Pulmonary artery endothelial cell (primary cell): ENCODE data around the gene DNAJB2. TPM values are rescaled to one million over a fixed set of nuclear protein-coding genes. Genes with fewer than 3 reads are reported as not detected.
"Not testable (repeated sequence)": the region's sequence is repeated elsewhere in the genome, so short reads cannot be mapped to it uniquely, and the experiment has no call there.

ENCODE experiments used
- DNase-seq: peaks from one replicate; pipeline ENCODE4 v3.0.0-alpha.2; 2011; ENCODE audit warnings: low read depth, low spot score
- total RNA-seq: library from RNA; depleted of rRNA; stranded (reverse); fragments of >200 nt; gene quantifications from 2 replicates; pipeline ENCODE4 v1.2.3, GENCODE V29; 2014

The DNAJB2 gene
- total RNA-seq, 1 donor from 2014 or later = 20.8 TPM

DNA sequence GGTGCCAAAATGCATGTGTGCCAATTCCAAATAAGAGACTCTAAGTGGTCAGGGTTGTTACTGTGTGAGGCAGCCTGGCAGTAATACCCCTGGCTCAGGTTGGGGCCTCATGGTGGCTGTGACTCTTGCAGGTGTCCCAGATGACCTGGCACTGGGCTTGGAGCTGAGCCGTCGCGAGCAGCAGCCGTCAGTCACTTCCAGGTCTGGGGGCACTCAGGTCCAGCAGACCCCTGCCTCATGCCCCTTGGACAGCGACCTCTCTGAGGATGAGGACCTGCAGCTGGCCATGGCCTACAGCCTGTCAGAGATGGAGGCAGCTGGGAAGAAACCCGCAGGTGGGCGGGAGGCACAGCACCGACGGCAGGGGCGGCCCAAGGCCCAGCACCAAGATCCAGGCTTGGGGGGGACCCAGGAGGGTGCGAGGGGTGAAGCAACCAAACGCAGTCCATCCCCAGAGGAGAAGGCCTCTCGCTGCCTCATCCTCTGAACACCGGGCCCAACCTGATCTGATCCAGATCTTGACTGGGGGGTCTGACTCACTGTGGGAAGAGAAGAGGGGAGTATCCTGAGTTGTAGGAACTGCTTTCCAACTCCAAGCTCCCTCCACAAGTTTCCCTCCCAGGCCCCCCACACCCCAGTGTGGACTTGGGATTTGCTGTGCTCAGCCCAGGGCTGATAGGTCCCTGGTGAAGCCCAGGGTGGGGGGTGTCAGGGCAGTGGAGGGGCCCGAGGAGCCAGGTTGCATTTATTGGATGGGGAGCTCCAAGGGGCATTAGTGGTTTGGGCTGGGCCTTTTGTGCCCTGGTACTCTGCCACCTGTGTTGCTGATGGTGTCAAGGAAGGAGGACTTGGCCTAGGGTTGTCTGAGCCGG is 5.6 kb downstream of the DNAJB2 start:
- no peak for DNase-seq

DNA sequence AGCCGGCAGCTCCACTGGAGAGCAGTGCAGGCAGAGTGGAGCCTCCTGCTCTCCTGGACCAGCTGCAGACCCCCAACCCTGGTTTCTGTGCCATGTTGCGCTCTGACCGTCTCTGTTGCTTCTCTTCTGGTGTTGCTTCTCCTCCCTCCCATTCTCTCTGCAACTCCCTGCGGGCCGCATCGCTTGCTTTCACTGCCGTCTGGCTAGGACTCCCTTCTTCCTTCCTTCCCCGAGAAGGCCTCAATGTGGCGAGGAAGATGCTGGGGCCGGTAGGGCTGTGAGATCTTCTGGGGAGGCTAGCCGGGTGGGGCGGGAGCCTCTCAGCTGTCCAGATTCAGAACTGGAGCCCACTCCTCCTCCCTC is 6.2 kb downstream of the DNAJB2 start:
- DNase-seq = no peak

DNA sequence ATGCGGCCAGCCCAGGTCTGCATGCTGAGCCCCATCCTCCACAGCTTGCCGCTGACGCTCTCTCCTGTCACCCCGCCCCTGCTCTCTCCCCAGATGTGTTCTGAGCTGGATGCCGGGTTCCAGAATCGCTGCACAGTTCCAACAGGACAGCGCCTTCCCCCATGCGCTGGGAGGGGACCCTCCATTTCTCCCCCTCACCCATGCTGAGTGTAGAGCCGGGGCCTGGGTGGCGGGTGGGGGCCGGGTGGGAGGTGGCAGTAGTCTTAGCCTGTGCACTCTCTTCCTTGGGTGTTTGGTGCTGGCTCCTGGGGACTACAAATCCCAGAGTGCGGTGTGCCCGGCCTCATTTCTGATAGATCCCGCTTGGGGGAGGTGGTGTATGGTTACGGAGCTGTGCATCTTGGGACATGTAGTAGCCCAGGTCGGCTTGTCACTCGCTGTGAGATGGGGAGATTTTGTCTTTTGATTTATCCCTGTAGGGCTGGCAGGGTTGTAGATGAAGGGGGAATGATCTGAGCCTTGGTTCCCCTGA is 6.8 kb downstream of the DNAJB2 start:
- no peak for DNase-seq

DNA sequence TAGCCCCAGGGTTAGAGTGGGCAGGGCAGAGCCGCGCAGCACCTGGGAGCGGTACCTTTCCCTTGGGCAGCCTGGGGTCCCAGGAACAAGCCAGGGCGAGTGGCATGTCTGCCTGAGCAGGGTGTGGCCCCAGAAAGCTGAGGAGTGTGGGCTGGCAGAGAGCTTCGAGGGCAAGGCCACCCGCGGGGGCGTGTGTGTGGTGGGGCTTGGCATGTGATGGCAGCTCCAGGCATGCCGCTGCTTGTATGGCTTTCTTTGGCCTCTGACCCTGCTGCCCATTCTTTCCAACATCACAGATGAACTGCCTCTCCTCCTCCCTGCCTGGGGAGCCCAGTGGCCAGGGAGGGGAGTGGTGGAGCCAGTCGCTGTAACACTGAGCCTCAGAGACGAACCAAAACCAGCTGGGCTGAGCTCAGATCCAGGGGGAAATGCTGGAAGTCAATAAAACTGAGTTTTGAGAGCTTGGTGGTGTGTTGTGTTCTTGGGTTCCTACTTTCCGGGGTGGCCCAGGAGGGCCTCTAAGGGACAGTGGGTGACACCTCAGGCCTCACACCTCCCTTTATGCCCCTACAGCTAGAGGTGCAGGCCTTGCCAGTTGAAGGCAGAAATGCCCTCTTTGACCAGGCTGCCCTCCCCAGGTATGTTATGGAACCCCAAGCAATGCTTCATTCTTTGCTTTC is 7.4 kb downstream of the DNAJB2 start:
- DNase-seq = no peak

GRCh38 chr2:219287116-219287440 is 7.9 kb downstream of the DNAJB2 start:
- DNase-seq = not testable (repeated sequence)

DNA sequence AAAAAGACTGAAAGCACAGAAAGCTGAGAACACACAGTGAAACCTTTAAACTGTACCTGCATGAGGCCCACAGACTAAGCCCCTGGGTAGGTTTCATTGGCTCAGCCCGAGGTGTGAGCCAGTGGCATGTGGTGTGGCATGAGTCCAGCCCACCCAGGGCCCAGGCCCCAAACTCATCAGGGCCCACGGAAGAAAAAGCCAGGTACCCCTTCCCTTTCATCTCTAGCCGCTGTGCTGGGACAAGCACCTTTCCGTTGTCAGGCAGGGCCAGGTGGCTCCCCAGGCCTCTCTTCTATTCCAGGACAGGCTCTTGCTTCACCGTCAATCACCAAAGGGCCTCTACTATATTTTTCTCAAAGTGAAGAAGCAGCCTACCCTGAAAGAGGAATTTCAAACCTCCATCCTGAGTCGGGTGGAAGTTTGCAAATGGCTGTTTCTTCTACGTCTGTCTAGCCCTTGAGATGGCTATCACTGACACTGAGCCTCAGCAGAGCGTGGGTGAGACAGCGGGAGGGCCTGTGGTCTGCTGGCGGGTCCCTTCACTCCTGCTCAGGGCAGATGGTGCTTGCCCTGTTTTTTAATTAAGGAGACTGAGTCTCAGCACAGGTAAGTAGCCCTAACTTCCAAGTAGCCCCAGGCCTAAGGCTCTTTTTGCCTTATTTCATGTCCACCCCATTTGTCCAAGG is 8.6 kb downstream of the DNAJB2 start:
- DNase-seq = no peak

DNA sequence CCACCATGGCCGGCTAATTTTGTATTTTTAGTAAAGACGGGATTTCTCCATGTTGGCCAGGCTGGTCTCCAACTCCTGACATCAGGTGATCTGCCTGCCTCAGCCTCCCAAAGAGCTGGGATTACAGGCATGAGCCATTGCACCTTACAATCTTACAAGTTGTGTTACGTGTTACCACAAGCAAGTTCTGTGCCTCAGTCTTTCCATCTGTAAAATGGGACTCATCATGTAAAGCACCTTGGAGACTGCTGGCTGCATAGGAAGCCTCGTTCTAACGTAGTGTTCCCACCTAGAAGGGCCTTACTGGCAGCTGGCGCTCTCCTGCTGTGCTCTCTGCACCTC is 10.0 kb downstream of the DNAJB2 start:
- DNase-seq = no peak

GRCh38 chr2:219289537-219290361 is 10.6 kb downstream of the DNAJB2 start:
- no peak for DNase-seq

DNA sequence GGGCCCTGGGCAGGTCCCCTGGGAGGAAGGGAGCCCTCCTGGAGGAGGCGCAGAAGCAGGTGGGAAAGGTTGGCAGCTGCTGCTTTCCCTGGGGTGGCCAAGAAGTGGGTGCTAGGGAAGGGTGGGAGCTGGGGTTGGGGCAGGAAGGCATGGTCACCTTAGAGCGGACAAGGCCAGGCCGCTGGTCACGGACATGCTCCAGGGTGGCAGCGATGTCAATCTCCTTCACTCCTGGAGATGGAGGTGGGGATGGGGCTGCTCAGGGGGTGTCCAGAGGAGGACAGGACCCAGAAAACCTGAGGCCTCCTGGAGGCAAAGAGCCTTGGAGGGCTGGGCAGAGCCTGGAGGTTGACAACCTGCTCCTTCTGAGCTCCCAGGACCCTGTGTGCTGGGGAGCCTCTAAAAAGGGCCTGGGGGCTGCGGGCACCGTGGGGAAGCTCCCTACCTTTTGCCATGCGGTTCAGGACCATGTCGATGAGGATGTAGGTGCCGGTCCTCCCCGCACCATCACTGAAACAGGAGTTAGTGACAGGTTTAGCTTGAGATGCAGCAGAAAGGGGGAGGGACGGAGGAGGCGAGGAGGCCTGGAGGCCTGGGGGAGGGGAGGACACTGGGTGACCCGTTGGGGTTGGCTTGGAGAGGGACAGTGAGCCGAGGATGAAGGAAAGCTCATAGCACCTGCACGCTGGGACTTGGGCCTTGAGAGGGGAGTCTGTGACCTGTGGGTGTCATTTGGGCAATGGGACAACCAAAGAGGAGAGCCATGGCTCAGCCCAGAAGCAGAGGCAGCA is 11.4 kb downstream of the DNAJB2 start:
- no peak for DNase-seq

DNA sequence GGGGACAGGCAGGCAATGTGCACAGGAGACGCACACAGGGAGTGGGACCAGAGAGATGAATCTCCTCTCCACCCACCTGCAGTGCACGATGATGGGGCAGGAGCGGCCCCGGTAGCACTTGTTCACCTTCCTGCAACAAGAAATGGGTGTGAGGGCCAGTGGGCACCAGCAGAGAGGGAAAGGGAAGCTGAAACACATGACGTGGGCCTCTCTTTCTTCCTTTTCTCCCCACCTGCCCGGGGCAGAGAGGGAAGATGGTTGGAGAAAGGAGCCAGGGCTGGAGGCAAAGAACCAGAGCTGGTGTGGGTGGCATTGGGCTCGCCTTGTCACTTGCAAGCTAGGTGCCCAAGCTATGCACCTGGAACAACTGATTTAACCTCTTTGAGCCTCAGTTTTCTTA is 12.2 kb downstream of the DNAJB2 start:
- DNase-seq = no peak

GRCh38 chr2:219291910-219292490 is 12.8 kb downstream of the DNAJB2 start:
- no peak for DNase-seq

DNA sequence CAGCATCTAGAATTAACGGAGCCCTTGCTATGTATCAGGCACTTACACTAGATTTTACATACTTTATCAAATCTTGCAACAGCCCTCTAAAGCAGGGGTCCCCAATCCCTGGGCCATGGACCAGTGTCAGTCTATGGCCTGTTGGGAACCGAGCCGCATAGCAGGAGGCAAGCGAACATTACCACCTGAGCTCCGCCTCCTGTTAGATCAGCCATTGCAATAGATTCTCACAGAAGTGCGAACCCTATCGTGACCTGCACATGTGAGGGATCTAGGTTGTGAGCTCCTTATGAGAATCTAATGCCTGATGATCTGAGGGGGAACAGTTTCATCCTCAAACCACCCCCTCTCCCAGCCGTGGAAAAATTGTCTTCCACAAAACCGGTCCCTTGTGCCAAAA is 13.4 kb downstream of the DNAJB2 start:
- DNase-seq = no peak

- no peak for DNase-seq
Observed at GRCh38 chr2:219293736-219294231, 14.6 kb downstream of the DNAJB2 start.

DNA sequence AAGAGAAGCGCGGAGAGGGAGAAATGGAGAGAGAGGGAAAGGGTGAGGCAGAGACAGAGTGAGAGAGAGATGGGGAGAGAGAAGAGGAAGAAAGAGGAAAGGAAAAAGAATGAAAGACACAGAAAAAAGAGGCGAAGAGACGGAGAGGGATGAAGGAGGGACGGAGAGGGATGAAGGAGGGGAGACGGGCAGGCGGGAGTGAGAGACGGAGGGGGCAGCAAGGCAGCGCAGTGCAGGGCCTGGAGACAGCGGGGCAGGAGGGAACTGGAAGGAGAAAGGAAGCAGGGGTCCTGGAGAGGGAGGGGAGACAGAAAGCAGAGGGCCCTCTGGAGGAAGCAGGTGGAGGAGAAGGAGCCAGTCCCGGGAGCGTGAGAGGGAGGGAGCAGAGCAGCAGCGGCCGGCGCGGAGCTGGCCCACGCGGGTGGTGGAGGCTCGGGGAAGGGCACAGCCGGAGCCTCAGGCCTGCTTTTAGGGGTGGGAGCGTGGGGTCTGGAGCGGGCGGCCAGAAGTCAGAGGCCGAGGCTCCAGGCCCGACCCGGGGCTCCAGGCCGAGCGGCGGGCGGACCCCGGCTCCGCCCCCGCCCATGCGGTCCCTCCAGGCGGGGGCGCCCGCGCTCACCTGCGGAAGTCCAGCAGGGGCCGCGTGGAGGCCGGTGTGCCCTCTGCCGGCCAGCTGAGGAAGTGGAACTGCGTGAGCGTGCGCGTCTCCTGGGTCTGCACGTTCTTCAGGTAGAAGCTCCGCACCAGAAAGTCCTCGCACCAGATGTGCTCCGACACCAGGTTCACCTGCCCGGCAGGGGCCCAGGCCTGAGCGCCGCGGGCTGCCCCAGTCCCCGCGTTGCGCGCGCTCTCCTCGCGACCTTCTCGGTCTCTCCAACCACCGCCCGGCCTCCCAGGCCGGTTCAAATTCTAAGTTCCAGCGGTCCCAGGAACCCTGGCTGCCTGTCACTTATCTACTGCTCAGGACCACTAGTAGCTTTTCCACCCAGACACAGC is 15.5 kb downstream of the DNAJB2 start:
- peak; percentile 35 for DNase-seq

- DNase-seq = no peak
Observed at GRCh38 chr2:219296142-219296541, 17.0 kb downstream of the DNAJB2 start.

- DNase-seq = no peak
Observed at GRCh38 chr2:219296631-219297391, 17.6 kb downstream of the DNAJB2 start.

GRCh38 chr2:219297766-219298456 is 18.7 kb downstream of the DNAJB2 start:
- no peak for DNase-seq
